RWPE2 (cell line): ENCODE results near the gene C2orf49.
"Not testable (repeated sequence)": the region's sequence is repeated elsewhere in the genome, so short reads cannot be mapped to it uniquely, and the experiment has no call there.

Experiments used
- ATAC-seq: fragments of 200-7000 bp; cut with Tn5 transposase; 3 replicates; pipeline ENCODE4 v1.9.1; 2021; ENCODE audit warnings: low read depth
- DNase-seq: peaks from one replicate; pipeline ENCODE4 v3.0.0-alpha.2; 2020; ENCODE audit warnings: low spot score
- H3K27ac ChIP-seq: fragments of 450-650 bp; 2 replicates; pipeline ENCODE4 v1.5.1; 2017; ENCODE audit warnings: mild to moderate bottlenecking; ENCODE audit not compliant: poor library complexity, severe bottlenecking
- H3K27me3 ChIP-seq: fragments of 250-450 bp; sonication (Bioruptor Pico); 2 replicates; pipeline ENCODE4 v1.5.1; 2021; ENCODE audit warnings: mild to moderate bottlenecking, moderate library complexity; ENCODE audit not compliant: insufficient read depth, poor library complexity, severe bottlenecking
- H3K36me3 ChIP-seq: fragments of 250-450 bp; sonication (Bioruptor Pico); 2 replicates; pipeline ENCODE4 v1.5.1; 2020; ENCODE audit warnings: low read depth, mild to moderate bottlenecking, moderate library complexity
- H3K4me1 ChIP-seq: fragments of 250-450 bp; sonication (Bioruptor Pico); 2 replicates; pipeline ENCODE4 v1.5.1; 2021; ENCODE audit warnings: mild to moderate bottlenecking, moderate library complexity; ENCODE audit not compliant: insufficient read depth, poor library complexity, severe bottlenecking
- H3K4me3 ChIP-seq: fragments of 250-450 bp; sonication (Bioruptor Pico); 2 replicates; pipeline ENCODE4 v1.5.1; 2021; ENCODE audit warnings: mild to moderate bottlenecking, moderate library complexity; ENCODE audit not compliant: severe bottlenecking
- H3K9me3 ChIP-seq: fragments of 250-450 bp; sonication (Bioruptor Pico); 2 replicates; pipeline ENCODE4 v1.5.1; 2021; ENCODE audit warnings: mild to moderate bottlenecking, moderate library complexity; ENCODE audit not compliant: severe bottlenecking
- TF ChIP-seq, protein P1 (sequence below): fragments of 450-650 bp; IDR thresholded peaks from one replicate; pipeline ENCODE4 v1.5.1; 2017; ENCODE audit warnings: mild to moderate bottlenecking, moderate library complexity; ENCODE audit not compliant: poor library complexity, severe bottlenecking

C2orf49 gene

GRCh38 chr2:105324732-105325131 is 12.6 kb upstream of the C2orf49 start:
- H3K36me3 ChIP-seq = no peaks in the 10 kb centered on the region
- H3K4me3 ChIP-seq = no peak overlapping the region
- no peaks in the 10 kb centered on the region for H3K9me3 ChIP-seq
- no peak for DNase-seq
- H3K27me3 ChIP-seq = no peaks in the 10 kb centered on the region
- ATAC-seq = peak; percentile 81
- TF ChIP-seq, protein P1, sequence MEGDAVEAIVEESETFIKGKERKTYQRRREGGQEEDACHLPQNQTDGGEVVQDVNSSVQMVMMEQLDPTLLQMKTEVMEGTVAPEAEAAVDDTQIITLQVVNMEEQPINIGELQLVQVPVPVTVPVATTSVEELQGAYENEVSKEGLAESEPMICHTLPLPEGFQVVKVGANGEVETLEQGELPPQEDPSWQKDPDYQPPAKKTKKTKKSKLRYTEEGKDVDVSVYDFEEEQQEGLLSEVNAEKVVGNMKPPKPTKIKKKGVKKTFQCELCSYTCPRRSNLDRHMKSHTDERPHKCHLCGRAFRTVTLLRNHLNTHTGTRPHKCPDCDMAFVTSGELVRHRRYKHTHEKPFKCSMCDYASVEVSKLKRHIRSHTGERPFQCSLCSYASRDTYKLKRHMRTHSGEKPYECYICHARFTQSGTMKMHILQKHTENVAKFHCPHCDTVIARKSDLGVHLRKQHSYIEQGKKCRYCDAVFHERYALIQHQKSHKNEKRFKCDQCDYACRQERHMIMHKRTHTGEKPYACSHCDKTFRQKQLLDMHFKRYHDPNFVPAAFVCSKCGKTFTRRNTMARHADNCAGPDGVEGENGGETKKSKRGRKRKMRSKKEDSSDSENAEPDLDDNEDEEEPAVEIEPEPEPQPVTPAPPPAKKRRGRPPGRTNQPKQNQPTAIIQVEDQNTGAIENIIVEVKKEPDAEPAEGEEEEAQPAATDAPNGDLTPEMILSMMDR = no peak
- peak overlapping the region; percentile 82 for H3K27ac ChIP-seq
- peaks cover 40% of the 10 kb centered on the region for H3K4me1 ChIP-seq

- Histone ChIP-seq H3K4me3 (no peak overlapping the region), H3K27me3 (no peaks in the 10 kb centered on the region), H3K36me3 (no peaks in the 10 kb centered on the region), H3K27ac (peak overlapping the region; percentile 82), H3K9me3 (no peaks in the 10 kb centered on the region), H3K4me1 (peaks cover 41% of the 10 kb centered on the region)
- DNase-seq (no peak), ATAC-seq (no peak)
- TF ChIP-seq, protein P1 = no peak
Measured at GRCh38 chr2:105325389-105325963, 11.9 kb upstream of the C2orf49 start.

DNA sequence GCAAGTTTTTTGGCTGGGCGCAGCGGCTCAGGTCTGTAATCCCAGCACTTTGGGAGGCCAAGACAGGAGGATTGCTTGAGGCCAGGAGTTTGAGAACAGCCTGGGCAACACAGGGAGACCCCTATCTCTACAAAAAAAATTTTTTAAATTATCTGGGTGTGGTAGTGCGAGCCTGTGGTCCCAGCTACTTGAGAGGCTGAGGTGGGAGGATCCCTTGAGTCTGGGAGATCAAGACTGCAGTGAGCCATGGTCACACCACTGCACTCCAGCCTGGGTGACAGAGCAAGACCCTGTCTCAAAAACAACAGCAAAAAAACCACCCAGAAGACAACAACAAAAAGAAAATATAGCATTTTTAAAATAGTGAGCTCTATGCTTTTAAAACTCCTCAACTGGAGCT is 10.1 kb upstream of the C2orf49 start:
- not testable (repeated sequence) for H3K4me3 ChIP-seq

DNA sequence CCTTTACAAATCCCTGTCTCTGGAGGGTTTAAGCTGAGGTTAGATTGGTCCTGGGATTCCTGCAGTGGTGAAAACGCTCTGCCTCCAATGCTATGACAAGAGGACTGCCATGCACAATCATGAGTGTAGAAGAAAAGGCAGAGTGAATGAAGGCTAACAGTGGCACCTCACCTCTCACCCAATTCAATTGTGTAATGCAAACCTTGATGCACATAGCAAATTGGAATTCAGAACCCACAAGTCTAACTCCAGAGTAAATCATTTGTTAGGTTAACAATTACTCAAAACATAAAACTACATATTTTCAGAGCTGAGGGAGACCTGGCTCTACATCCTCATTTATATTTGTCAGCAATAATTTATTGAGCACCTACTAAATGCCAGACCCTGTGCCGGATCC is 9.7 kb upstream of the C2orf49 start:
- H3K4me3 ChIP-seq = no peak overlapping the region
- H3K27ac ChIP-seq = no peak overlapping the region
- no peaks in the 10 kb centered on the region for H3K9me3 ChIP-seq
- no peak for DNase-seq
- no peak for ATAC-seq
- TF ChIP-seq, protein P1 = no peak
- H3K36me3 ChIP-seq = no peaks in the 10 kb centered on the region
- H3K27me3 ChIP-seq = no peaks in the 10 kb centered on the region
- peaks cover 33% of the 10 kb centered on the region for H3K4me1 ChIP-seq

More for the DNA sequence above, 10.1 kb upstream of the C2orf49 start:
- not testable (repeated sequence) for H3K27ac ChIP-seq, DNase-seq, H3K27me3 ChIP-seq, H3K9me3 ChIP-seq, ATAC-seq, H3K36me3 ChIP-seq
- peaks cover 37% of the 10 kb centered on the region for H3K4me1 ChIP-seq

DNA sequence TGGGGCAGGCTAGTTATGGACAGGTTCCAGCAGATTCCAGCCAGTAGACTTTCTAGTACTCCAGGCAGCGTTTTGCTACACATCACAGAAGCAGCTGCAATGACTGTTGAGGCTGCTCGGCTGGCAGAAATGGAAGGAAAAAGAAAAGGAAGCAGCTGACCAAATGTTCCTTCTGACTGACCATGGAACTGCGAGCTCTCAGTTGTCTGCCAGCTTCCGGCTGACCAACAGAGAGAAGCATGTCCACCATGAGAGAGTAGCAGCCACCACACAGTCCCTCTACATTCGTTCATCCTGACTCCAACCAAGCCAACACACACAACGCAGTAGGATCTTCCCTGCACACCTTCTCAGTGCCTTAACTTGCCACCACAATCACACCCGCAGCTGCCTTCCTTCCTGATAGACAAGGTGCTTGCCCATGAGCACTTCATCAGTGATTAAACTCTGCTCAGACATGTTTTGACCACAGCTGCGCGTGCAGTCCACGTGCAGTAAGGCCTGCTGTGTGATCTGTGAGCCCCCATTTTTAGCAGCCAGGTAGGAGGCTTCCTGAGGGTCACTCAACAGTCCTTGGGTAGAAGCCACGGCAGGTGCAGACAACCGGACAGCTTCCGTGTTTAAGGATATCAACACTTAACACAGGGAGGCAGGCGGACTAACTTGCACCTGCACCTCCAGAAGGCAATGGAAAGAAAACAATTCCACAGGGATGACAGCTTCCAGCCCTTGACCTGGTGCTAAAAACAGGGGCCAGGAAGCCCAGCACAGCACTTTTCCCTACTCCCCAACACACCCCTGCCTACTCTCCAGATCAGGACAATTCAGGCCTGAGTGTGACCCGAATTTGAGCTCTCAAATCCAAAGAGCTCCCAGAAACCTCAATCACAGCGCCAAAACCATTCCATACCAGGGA is 8.8 kb upstream of the C2orf49 start:
- peaks cover 33% of the 10 kb centered on the region for H3K4me1 ChIP-seq
- DNase-seq = no peak
- TF ChIP-seq, protein P1 = no peak
- H3K4me3 ChIP-seq = peak overlapping the region; percentile 78
- no peaks in the 10 kb centered on the region for H3K27me3 ChIP-seq
- peak; percentile 12; the same call in 2 of the 3 replicates for ATAC-seq
- no peaks in the 10 kb centered on the region for H3K36me3 ChIP-seq
- peak overlapping the region; percentile 65 for H3K27ac ChIP-seq
- H3K9me3 ChIP-seq = no peaks in the 10 kb centered on the region
